GM12874 (cell line): Measurements from ENCODE around the gene LRRC4B.

Source experiments
- CTCF ChIP-seq: IDR thresholded peaks from 2 replicates; pipeline ENCODE4 v1.5.1; 2011; ENCODE audit warnings: low read depth, mild to moderate bottlenecking, control low read depth, low read length, moderate library complexity; ENCODE audit not compliant: insufficient read depth

LRRC4B gene

GRCh38 chr19:50567882-50568727 lies at the start of gene LRRC4B:
Gene LRRC4B (minus strand): TSS chr19:50568435. CDS start chr19:50548838, 19,597 bp downstream.
- no peak for TF ChIP-seq CTCF

GRCh38 chr19:50607874-50608785 lies 39.9 kb upstream of the LRRC4B start:
- TF ChIP-seq CTCF: peak; percentile 64

- TF ChIP-seq CTCF: no peak
Observed at GRCh38 chr19:50607388-50607787, 39.2 kb upstream of the LRRC4B start.

GRCh38 chr19:50602935-50603334 lies 34.7 kb upstream of the LRRC4B start:
- TF ChIP-seq CTCF: no peak

GRCh38 chr19:50602496-50602895 lies 34.3 kb upstream of the LRRC4B start:
- no peak for TF ChIP-seq CTCF

GRCh38 chr19:50602089-50602422 lies 33.8 kb upstream of the LRRC4B start:
- no peak for TF ChIP-seq CTCF

GRCh38 chr19:50601407-50602088 lies 33.3 kb upstream of the LRRC4B start:
- TF ChIP-seq CTCF: no peak
